IPS-11a (cell line): ENCODE data around the gene CACNG4.

Source experiments
- H3K4me3 ChIP-seq: one replicate; pipeline ENCODE4 v1.5.1; 2013; ENCODE audit warnings: low read depth, low read length, control low read depth

CACNG4 gene

DNA sequence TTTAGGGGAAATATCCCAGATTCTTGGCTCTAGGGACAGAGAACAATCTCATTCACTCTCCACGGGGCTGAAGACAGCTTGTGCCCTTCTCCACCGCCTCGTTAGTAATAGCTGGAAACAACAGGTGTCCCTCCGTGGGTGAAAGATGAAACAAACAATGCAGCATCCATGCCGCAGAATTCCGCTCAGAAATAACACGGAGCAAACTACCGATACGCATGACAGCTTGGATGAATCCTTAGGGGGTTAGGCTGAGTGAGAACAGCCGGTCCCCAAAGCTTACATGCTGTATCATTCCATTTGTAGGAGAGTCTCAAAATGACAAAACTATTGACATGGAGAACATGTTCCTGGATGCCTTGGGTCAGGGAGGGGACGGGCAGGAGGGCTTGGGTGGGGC is 50.5 kb downstream of the CACNG4 start:
- no peak overlapping the region for H3K4me3 ChIP-seq

DNA sequence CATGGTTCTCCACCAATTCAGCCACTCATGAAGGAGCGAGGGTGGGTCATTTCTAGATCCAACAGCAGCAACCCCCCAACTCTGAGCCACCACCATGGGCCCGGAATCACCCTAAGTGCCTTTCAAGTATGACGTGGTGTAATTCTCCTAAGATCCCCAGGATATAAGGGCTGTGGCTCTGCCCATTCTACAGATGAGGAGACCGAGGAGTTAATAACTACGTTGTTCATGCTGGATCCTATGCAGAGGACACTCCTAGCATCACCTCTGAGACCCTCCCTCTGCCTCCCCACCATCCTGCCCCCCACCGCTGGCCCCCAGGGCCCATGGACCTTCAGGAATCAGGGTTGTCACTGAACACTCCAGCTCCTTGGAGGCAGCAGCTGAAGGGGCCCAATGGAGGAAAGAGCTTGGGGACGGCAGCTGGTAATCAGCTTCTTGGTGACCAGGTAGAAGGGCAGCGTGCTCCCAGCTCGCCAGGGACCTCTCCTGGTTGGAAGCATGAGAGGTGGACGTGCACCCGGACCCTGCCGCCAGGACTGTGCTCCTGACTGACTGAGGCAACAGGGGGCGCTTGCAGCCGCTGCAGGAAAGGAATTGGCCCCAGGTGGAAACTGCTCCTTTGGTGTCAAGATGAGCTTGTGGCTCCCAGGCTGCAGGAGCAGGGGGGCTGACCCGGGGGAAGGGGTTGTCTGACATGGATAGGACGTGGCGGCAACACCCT is 51.7 kb downstream of the CACNG4 start:
- H3K4me3 ChIP-seq = no peak overlapping the region

DNA sequence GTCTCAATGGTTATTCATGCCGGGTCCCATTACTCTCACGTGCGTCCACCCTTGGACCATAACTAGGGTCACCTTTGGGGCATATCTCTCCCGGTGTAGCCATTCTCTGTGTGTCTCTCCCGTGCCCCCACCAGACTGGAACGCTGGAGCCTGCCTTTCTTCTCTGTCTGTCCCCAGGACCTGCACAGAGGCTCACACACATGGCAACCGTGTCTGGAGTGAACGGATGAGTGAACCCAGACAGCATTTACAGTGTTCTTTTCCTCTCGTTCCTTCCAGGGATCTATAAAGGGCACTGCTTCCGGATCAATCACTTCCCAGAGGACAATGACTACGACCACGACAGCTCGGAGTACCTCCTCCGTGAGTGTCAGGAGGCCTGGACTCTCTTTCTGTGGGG is 53.4 kb downstream of the CACNG4 start:
- no peak overlapping the region for H3K4me3 ChIP-seq

DNA sequence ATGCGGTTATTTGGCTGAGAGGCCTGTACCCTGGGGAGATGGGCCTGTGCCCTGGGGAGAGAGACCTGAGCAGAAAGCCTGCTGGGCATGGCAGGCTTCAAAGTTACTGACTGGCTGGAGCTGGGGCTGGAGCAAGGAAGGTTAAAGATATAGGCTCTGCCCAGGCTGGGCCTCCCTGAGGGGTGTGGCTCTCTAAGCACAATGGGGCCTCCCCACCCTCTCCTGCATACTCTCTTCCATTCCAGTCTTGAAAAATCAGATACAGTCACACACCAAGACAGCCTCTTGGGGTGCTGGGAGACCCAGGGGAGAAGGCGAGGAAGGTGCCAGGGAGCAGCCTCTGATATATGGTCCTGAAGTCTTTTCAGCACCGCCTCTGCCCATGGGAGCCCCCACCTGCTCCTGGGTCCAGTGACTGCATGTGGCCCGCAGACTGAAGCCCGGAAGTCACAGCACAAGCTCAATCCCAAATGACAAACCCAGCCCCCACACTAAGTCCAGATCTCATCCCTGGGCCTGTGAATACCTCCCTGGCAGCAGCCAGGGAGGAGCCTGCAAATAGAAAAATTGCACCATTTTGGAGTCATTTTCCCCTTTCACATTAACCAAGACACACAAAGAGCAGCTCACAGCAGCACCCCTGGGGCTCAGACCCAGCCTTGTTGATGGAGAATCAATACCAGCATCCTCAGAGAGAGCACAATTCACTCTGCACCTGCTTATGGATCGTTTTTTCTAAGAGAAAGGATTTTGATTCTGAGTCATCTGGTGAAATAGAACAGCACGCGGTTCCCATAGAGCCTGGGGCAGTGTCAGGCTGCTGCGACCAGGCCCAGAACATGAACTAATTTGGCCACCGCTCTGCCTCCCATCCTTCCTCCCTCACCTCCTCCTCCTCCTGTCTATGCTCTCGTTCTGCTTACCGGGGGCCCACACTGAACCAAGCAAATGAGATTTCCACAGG is 54.2 kb downstream of the CACNG4 start:
- no peak overlapping the region for H3K4me3 ChIP-seq

DNA sequence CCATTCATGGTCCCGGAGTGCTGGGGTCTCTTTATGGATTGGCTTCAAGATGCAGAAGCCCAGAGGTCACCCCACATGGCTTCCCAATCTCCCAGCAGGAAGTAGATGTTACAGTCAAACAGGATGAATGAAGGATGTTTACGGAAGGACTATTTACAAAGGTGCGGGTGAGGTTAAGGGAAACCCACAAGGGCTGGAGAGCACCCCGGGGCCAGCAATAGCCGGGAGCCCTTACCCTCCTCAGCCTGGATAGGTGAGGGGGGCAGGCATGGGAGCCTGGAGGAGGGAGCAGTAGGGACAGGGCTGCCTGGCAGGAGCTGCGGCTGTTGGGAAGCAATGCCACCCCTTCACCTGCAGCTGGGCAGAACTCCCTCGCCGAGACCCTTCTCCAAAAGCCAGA is 55.3 kb downstream of the CACNG4 start:
- no peak overlapping the region for H3K4me3 ChIP-seq

DNA sequence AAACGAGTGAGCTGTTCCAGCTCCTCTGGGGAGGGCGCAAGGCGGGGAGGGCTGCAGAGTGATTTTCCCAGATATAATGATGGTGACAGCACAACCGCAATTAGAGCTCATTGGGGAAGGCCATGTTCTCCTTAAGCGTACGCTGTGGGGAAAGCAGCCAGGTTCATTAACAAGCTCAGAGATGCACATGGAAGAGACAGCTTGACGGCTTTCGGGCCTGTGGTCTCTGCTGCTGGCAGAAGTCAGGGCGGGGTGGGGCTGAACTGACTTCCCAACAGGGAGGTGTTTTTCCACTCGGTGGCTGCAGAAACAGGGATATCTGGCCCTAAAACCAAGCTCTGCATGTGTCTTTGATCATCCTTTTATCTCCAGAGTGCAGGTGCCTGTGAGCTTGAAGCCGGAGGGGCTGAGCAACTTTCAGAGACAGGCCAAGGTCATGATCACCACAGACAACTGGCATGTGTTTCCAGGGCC is 55.8 kb downstream of the CACNG4 start:
- H3K4me3 ChIP-seq = no peak overlapping the region

DNA sequence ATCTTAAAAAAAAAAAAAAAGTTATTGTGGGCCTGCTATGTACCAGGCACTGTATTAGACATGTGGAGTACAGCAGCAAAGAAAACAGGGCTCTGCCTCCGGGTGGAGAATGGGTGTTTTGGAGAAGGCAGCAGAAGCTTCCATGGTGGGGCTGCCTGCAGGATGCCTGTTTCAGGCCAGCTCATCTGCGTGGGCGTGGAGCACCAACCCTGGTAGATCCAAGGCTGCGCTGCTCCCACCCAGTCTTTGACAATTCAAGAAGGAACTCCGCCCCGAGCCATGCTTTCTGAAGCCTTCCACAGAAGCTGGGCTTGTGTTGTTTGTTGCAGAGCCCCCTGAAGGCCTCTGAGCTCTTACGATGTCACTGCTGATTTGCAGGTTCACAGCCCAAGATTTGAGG is 56.7 kb downstream of the CACNG4 start:
- H3K4me3 ChIP-seq = no peak overlapping the region

DNA sequence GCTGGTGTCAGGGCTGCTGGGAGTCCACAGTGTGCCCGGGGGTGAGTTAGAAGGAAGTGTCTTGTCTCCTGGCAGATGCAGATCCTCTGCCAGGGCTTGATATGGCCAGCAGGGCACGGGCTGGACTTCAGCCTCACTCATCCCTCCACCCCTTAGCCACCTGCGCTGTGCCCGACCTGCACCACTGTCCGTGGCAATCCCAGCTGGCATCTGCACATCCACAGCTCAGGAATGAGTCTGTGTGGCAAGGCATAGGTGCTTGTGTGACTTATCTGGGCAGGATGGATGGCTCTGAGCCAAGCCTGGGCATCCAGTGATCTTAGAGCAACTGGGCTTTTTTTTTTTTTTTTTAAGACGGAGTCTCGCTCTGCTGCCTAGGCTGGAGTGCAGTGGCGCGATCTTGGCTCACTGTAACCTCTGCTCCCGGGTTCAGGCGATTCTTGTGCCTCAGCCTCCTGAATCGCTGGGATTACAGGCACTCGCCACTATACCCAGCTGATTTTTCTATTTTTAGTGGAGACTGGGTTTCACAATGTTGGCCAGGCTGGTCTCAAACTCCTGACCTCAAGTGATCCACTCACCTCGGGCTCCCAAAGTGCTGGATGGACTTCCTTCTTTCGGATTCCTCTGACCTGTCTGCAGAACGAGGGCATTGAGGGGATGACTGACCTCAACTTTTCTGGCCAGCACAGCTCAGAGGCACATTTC is 57.4 kb downstream of the CACNG4 start:
- no peak overlapping the region for H3K4me3 ChIP-seq

DNA sequence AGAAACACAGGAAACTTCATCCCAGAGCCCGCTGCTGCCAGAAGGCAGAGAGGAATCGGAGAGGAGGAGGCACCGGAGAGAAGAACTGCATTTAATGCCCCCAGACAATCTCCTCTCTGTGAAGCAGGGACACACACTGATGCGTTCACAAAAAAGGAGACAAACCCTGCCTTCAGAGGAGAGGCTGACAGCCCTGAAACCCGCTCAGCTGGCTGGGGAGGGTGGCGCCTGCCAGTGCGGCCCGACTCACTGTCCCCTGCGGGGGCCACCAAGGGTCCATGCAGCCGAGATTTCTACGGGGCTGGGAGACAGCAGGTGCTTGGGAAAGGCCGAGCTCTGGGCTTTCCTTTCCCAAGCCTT is 57.9 kb downstream of the CACNG4 start:
- no peak overlapping the region for H3K4me3 ChIP-seq

DNA sequence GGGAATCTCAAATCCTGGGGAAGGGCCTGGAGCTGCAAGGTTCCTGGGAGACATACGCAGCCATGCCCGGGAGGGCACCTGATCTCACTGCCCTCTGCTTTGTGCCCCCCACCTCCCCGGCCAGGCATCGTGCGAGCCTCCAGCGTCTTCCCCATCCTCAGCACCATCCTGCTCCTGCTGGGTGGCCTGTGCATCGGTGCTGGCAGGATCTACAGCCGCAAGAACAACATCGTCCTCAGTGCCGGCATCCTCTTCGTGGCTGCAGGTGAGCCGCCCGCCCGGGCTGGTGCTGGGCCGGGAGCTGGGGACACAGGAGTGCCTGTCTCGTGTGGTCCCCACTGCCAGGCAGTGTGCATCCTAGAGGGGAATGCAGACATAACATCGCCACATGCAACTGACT is 60.2 kb downstream of the CACNG4 start:
- H3K4me3 ChIP-seq = no peak overlapping the region

DNA sequence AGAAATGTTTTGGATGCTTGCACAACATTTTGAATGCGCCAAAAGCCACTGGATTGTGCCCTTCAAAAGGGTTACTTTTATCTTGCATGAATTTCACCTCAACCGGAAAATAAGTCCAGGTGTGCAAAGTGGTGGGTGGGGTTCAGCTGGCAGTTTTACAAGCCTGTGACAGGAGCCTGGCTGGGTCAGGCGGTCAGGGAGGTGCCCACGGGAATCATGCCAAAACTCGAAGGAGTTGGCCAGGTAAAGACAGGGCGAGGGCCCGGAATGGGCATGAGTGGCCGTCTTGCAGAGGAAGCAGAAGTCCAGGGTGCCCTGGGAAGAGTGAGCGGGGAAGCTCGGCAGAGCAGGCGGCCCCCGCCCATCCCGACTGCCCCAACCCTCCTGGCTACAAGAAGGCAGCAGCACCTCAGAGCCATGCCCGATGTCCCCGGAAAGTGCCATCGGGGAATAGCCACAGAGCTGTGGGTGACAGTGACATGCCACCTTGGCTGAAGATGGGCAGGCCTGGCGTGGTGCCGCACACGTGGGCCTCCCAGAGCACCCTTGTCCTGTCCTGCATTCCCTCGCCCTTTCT is 60.8 kb downstream of the CACNG4 start:
- no peak overlapping the region for H3K4me3 ChIP-seq

DNA sequence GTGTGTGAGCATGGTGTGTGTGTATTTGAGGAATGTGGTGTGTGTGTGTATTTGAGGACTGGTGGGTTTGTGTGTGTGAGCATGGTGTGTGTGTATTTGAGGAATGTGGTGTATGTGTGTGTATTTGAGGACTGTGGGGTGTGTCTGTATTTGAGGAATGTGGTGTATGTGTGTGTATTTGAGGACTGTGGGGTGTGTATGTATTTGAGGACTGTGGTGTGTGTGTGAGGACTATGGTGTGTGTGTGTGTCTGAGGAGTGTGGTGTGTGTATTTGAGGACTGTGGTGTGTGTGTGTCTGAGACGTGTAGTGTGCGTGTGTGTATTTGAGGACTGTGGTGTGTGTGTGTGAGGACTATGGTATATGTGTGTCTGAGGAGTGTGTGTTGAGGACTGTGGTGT is 61.8 kb downstream of the CACNG4 start:
- H3K4me3 ChIP-seq = no peak overlapping the region

DNA sequence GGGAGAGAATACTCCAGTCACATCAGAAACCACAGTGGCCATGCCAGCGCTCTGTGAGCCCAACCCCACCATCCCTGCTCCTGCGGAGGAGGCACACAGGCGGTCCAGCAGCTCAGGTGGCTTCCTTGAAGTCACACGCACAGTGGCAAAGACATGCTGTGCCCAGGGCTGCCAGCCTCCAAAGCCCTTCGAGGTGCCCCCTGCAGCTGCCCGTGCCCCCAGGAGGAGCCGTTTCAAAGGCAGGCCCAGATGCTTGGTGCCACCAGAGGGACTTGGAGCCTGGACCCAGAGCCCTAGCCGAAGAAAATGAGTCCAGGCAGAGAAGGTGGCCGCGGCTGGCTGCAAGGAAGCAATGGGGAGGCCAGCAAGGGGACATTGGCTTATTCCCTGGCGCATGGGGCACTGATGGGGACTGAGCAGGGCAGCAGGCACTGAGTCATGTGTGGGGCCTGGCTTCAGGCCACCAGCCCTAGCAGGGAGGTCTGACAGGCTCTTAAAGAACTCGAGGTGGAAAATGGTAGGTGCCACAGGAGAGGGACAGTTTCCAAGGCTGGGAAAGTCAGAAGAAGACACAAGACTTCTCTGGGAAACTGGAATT is 62.6 kb downstream of the CACNG4 start:
- H3K4me3 ChIP-seq = no peak overlapping the region

DNA sequence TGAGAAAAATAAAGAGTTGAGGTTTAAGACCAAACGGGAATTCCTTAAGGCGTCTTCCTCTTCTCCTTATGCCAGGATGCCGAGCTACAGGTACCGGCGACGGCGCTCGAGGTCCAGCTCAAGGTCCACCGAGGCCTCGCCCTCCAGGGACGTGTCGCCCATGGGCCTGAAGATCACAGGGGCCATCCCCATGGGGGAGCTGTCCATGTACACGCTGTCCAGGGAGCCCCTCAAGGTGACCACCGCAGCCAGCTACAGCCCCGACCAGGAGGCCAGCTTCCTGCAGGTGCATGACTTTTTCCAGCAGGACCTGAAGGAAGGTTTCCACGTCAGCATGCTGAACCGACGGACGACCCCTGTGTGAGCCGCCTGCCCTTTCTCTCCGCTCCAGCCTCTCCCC is 66.1 kb downstream of the CACNG4 start:
- H3K4me3 ChIP-seq = no peak overlapping the region

DNA sequence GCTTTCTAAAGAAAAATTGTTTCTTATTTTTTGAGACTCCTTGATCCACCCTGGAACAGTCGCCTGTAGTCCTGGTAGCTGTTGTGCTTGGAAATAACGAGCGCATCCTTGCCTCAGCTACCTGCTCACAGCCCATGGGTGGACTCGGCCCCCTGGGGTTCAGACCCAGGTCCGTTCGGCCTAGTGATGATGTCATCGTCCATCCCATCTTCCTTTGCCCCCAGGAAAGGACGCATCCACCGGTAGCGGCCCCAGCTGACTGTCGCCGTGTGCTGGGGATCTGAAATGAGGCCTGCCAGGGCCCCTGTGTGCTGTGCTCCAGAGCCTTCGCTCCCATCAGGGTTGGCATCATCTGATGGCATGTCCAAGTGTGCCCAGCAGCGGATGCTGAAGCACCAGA is 67.9 kb downstream of the CACNG4 start:
- H3K4me3 ChIP-seq = no peak overlapping the region

DNA sequence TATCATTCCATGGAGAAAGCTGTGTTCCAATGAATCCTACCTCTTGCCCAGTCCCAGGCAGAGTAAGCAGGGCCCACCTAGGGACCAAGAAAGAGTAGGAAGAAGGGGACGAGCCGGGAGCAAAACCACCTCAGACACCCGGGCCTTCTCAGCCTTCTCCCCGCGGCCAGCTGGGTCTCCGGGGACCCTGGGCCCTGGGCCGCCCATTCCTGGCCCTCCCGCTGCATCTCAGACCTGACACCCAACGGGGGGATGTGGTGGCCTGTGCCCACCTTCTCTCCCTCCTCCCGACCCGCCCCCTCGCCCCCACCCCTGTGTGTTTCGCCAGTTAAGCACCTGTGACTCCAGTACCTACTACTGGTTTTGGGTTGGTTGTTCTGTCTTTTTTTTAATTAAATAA is 68.5 kb downstream of the CACNG4 start:
- no peak overlapping the region for H3K4me3 ChIP-seq

DNA sequence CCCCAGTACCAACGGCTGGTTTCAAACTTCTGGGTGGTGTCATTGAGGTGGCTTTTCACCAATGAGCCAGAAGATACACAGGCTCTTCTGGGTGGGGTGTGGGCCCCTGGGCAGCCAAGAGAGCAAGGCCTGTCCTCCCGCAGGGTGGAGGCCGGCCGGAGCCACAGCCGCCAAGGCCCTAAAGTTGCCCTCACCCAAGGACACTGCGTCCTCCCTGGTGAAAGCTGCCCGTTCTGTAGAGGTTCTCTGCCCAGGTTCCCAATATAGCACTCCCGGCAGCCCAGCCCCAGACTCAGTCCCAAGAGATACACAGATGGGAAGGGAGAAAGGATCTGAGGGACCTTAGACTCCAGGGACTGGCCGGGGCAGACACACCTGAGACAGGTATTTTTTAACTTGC is 69.1 kb downstream of the CACNG4 start:
- no peak overlapping the region for H3K4me3 ChIP-seq

DNA sequence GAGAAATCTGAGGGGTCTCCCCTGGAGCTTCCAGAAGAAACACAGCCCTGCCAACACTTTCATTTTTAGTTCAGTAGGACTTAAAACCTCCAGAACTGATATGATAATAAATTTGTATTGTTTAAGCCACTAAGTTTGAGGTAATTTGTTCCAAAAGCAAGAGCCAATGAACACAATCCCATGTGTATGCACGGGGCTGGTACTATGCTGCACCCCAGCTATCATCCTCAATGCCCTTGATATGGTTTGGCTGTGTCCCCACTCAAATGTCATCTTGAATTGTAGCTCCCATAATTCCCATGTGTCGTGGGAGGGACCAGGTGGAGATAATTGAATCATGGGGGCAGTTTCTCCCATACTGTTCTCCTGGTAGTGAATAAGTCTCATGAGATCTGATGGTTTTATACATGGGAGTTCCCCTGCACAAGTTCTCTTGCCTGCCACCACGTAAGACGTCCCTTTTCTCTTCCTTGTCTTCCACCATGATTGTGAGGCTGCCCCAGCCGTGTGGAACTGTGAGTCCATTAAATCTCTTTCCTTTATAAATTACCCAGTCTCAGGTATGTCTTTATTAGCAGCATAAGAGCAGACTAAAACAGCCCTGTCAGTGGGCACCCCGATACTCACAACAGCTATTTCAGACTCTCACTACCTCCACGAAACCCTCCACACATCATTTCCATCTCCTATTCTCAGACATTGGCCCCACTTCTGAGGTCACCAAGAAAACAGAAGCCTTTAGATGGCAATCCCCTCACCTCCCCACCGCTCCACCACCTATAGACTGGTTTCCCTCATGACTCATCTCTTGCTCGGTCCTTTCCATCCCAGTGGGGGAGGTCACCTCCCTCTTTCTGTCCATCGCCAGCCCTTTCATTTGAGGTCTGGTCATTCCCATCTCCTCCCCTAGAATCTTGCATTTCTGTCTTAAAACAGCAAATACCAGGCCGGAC is 70.9 kb downstream of the CACNG4 start:
- H3K4me3 ChIP-seq = no peak overlapping the region

DNA sequence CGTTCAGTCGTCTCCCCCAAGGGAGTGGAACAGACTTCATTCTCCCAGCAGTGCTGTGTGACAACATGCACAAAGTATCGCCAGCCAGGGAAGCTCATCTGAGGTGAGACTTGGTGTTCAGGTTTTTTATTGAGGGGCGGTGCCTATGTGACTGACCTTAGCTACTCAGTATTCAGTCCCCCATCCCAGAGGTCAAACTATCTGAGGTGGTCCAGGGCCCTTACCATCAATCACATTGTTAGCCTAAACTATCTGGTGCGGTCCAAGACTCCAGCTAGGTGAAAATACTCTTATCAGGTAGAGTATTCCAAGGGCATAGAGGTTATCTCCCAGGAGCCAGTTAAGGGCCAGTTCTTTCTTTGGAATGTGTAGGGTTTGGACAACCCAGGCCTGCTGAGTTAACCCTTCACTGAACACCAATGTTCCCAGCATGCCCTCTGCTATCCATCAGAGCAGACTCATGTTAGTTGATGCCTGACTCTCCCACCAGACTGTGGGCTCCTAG is 74.4 kb downstream of the CACNG4 start:
- no peak overlapping the region for H3K4me3 ChIP-seq

DNA sequence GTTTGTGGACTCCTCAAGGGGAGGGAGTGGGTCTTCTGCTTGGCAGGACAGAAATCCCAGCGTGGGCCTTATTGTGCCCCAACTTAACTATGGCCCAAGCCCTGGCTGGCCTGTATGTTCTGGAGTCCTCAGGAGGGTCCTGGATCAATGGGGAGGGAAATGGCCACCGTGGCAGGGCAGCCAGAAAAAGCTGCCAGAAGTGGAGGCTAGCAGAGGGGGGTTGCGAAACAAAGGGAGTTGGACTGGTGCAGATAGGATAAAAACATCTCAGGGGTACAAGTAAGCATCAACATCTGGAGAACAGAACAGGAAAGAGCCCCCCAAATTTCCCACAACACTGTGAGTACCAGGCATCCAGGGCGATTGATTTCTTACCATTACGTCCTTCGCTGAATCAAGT is 76.1 kb downstream of the CACNG4 start:
- H3K4me3 ChIP-seq = no peak overlapping the region
